Esophagus squamous epithelium (tissue), 4 donors: ENCODE results near the gene JPT1.

Source experiments
- POLR2A ChIP-seq, 4 donors: fragments of 450-650 bp; IDR thresholded peaks; one replicate each; pipeline ENCODE4 v1.6.1; 2017; ENCODE audit warnings: antibody characterized with exemption in 4 of 4, mild to moderate bottlenecking in 4 of 4, moderate library complexity in 3 of 4
- TF ChIP-seq, protein P1 (sequence below), 6 experiments: fragments of 450-650 bp in 4 of 6; fragments of 200-600 bp in 2 of 6; sonication (generic) in 2 of 6; IDR thresholded peaks; one replicate each; pipeline ENCODE4 v1.5.1; 2016 to 2019; ENCODE audit warnings: antibody characterized with exemption in 6 of 6, mild to moderate bottlenecking in 4 of 6, moderate library complexity in 4 of 6

GRCh38 chr17:75097865-75098264, 56.4 kb downstream of the JPT1 start:
- TF ChIP-seq POLR2A (IDR thresholded peaks at IDR 0.05) = no peak
- TF ChIP-seq, protein P1, sequence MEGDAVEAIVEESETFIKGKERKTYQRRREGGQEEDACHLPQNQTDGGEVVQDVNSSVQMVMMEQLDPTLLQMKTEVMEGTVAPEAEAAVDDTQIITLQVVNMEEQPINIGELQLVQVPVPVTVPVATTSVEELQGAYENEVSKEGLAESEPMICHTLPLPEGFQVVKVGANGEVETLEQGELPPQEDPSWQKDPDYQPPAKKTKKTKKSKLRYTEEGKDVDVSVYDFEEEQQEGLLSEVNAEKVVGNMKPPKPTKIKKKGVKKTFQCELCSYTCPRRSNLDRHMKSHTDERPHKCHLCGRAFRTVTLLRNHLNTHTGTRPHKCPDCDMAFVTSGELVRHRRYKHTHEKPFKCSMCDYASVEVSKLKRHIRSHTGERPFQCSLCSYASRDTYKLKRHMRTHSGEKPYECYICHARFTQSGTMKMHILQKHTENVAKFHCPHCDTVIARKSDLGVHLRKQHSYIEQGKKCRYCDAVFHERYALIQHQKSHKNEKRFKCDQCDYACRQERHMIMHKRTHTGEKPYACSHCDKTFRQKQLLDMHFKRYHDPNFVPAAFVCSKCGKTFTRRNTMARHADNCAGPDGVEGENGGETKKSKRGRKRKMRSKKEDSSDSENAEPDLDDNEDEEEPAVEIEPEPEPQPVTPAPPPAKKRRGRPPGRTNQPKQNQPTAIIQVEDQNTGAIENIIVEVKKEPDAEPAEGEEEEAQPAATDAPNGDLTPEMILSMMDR (IDR thresholded peaks at IDR 0.05) = no peak
